Vagina (tissue), 2 donors: Measurements from ENCODE around the gene PTGIS.

ENCODE experiments used
- POLR2AphosphoS5 ChIP-seq, 2 donors: sonication (generic); formaldehyde crosslinking; IDR thresholded peaks; one replicate each; pipeline ENCODE4 v1.9.0; 2017; ENCODE audit warnings: antibody characterized with exemption in 2 of 2, mild to moderate bottlenecking in 2 of 2, low read depth in 1 of 2; ENCODE audit not compliant: insufficient read depth in 1 of 2
- TF ChIP-seq, protein P1 (sequence below), 3 experiments: fragments of 450-650 bp in 2 of 3; fragments of 200-600 bp in 1 of 3; sonication (generic) in 1 of 3; IDR thresholded peaks; one replicate each; pipeline ENCODE4 v1.5.1; 2017 to 2019; ENCODE audit warnings: antibody characterized with exemption in 3 of 3, mild to moderate bottlenecking in 2 of 3, moderate library complexity in 2 of 3

GRCh38 chr20:49572857-49573256 is 4.9 kb upstream of the PTGIS start:
- TF ChIP-seq, protein P1, sequence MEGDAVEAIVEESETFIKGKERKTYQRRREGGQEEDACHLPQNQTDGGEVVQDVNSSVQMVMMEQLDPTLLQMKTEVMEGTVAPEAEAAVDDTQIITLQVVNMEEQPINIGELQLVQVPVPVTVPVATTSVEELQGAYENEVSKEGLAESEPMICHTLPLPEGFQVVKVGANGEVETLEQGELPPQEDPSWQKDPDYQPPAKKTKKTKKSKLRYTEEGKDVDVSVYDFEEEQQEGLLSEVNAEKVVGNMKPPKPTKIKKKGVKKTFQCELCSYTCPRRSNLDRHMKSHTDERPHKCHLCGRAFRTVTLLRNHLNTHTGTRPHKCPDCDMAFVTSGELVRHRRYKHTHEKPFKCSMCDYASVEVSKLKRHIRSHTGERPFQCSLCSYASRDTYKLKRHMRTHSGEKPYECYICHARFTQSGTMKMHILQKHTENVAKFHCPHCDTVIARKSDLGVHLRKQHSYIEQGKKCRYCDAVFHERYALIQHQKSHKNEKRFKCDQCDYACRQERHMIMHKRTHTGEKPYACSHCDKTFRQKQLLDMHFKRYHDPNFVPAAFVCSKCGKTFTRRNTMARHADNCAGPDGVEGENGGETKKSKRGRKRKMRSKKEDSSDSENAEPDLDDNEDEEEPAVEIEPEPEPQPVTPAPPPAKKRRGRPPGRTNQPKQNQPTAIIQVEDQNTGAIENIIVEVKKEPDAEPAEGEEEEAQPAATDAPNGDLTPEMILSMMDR (IDR thresholded peaks at IDR 0.05): no peak
- no peak for TF ChIP-seq POLR2AphosphoS5 (IDR thresholded peaks at IDR 0.05; ENCODE audit: insufficient read depth in 1 of 2, low read depth in 1 of 2)
